ENCODE results near the gene CPN2. TPM values are rescaled to one million over a fixed set of nuclear protein-coding genes. Genes with fewer than 3 reads are reported as not detected.

CPN2 gene
- total and polyA plus RNA-seq, 7 donors, result 0.03 to 0.13 TPM; not detected in 5

DNA sequence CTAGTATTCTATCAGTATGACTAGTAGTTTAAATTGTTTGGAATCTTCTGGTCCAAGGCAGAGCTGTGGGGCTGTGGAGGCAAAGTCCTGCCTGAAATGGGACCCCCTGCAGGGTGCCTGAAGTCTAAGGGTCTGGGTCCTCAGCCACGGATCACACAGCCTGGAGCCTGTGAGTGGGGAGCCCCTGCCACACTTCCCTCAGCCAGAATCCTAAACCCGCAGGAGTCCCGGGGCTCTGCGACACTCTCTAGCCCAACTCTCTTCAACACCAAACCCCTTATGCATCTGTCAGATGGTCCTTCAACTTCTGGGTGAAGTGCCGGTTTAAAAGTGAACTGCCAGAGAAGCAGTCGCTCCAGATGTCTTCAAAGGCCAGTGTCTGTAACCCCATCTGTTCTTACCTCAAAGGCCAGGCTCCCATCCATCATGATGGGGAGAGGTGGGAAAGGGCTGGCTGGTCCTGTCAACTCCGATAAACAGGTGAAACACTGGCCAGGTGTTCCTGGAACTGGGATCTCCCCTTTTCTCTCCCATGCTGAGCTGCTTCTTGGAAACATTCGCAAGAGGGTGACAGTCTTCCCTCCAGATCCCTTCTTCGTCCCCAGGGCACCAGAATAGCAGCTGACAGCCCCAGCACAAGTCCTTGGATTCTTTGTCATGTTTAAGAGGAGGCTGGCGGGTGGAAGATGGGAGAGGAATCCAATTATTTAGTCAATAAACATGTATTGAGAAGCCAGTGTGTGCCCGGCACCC lies 45.6 kb downstream of the CPN2 start:
- H3K4me3 ChIP-seq, result no peak overlapping the region
- 93 to 95% (median 94%) methylated on average over 11 of the region's 11 CpGs for WGBS, 3 donors
- H3K4me1 ChIP-seq, result peaks cover 5% of the 10 kb centered on the region
- TF ChIP-seq, protein P1, sequence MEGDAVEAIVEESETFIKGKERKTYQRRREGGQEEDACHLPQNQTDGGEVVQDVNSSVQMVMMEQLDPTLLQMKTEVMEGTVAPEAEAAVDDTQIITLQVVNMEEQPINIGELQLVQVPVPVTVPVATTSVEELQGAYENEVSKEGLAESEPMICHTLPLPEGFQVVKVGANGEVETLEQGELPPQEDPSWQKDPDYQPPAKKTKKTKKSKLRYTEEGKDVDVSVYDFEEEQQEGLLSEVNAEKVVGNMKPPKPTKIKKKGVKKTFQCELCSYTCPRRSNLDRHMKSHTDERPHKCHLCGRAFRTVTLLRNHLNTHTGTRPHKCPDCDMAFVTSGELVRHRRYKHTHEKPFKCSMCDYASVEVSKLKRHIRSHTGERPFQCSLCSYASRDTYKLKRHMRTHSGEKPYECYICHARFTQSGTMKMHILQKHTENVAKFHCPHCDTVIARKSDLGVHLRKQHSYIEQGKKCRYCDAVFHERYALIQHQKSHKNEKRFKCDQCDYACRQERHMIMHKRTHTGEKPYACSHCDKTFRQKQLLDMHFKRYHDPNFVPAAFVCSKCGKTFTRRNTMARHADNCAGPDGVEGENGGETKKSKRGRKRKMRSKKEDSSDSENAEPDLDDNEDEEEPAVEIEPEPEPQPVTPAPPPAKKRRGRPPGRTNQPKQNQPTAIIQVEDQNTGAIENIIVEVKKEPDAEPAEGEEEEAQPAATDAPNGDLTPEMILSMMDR (IDR thresholded peaks at IDR 0.05), result no peak
- H3K27ac ChIP-seq, result no peak overlapping the region
- no peaks in the 10 kb centered on the region for H3K36me3 ChIP-seq (ENCODE audit: insufficient read depth in 1 of 2, low read depth in 1 of 2)
- no peaks in the 10 kb centered on the region for H3K9me3 ChIP-seq
- peaks cover 0 to 10% (median 0%) of the 10 kb centered on the region in 3 donors for H3K27me3 ChIP-seq (ENCODE audit: insufficient read depth in 3 of 3, low read length in 2 of 3)
- intact Hi-C loops (cut with DNase I), result no loop called here
- DNase-seq (no peak), ATAC-seq (no peak)

DNA sequence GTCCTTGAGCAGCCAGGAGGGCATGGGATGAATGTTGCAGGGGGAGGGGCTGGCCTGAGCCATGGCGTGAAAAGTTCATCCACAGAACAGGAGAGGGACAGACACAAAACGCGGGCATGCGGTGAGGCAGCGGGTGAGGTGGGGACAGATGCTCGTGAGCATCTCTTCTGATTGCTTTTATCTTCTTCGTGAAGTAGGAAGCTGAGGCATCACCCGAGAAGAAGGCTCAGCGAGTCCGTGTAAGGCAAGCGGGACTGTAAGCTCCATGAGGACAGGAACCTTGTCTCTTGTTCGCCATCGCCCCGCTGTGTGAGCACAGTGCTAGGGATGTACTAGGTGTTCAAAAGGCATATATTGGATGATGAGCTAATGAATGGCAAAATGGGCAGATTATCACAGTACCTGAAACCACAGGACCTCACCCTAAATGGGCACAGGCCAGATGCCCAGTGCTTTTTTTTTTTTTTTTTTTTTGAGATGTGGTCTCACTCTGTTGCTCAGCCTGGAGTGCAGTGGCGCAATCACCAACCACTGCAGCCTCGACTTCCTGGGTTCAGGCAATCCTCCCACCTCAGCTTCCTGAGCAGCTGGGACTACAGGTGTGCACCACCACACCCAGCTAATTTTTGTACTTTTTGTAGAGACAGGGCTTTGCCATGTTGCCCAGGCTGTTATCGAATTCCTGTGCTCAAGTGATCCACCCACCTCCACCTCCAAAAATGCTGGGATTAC lies 46.8 kb downstream of the CPN2 start:
- Histone ChIP-seq H3K36me3 (ENCODE audit: insufficient read depth in 1 of 2, low read depth in 1 of 2) (no peaks in the 10 kb centered on the region), H3K9me3 (no peaks in the 10 kb centered on the region), H3K4me1 (peaks cover 11% of the 10 kb centered on the region), H3K27ac (no peak overlapping the region), H3K27me3 (ENCODE audit: insufficient read depth in 3 of 3, low read length in 2 of 3) (peaks cover 0 to 10% (median 0%) of the 10 kb centered on the region in 3 donors), H3K4me3 (no peak overlapping the region)
- ATAC-seq (no peak), DNase-seq (no peak)
- TF ChIP-seq, protein P1 (IDR thresholded peaks at IDR 0.05), result no peak
- intact Hi-C loops (cut with DNase I), result no loop called here
- WGBS, 3 donors, result 95 to 96% (median 96%) methylated on average over 17 of the region's 17 CpGs

DNA sequence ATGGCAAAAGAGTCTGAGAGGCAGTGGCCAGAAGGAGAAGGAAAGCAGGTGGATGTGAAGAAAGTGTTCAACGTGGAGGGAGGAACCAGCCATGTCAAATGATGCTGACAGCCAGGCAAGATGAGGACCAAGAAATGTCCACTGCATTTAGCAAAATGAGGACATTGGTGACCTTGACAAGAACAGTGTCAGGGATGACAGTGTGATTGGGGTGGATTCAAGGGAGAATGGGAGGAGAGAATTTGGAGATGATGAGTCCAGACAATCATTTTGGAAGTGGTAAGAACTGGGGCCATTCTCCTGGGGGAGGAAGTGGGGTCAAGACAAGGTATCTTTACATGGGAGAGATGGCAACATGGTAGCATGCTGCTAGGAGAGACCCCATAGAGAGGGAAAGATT lies 47.4 kb downstream of the CPN2 start:
- no peak for DNase-seq
- 43 to 61% (median 53%) methylated on average over 1 of the region's 1 CpG for WGBS, 3 donors
- H3K27me3 ChIP-seq (ENCODE audit: insufficient read depth in 3 of 3, low read length in 2 of 3), result peaks cover 0 to 10% (median 0%) of the 10 kb centered on the region in 3 donors
- no peaks in the 10 kb centered on the region for H3K9me3 ChIP-seq
- no peak overlapping the region for H3K27ac ChIP-seq
- intact Hi-C loops (cut with DNase I), result no loop called here
- no peak overlapping the region for H3K4me3 ChIP-seq
- H3K36me3 ChIP-seq (ENCODE audit: insufficient read depth in 1 of 2, low read depth in 1 of 2), result no peaks in the 10 kb centered on the region
- peaks cover 11% of the 10 kb centered on the region for H3K4me1 ChIP-seq
- TF ChIP-seq, protein P1 (IDR thresholded peaks at IDR 0.05), result no peak
- ATAC-seq, result no peak

DNA sequence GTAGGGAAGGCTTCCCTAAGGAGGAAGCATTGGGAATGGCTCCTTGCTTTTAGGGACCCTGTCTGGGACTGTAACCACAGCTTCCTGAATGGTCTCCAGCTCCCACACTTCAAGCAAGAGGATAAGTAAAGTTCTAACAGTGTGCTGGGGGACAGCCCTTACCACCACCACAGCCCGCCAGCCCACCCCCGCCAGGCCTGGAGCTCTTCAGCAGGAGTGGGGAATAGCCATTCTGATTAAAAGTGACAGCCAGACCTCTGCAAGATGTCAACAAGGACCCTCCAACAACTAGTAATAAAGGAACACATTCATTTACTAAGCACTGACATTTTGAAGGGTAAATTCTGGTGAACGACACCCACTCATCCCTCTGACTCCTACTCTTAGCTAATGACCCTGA lies 49.4 kb downstream of the CPN2 start:
- ATAC-seq, result no peak
- Histone ChIP-seq H3K4me3 (no peak overlapping the region), H3K9me3 (no peaks in the 10 kb centered on the region), H3K36me3 (ENCODE audit: insufficient read depth in 1 of 2, low read depth in 1 of 2) (no peaks in the 10 kb centered on the region), H3K27me3 (ENCODE audit: insufficient read depth in 3 of 3, low read length in 2 of 3) (peaks cover 0 to 10% (median 0%) of the 10 kb centered on the region in 3 donors), H3K27ac (no peak overlapping the region), H3K4me1 (peaks cover 11% of the 10 kb centered on the region)
- WGBS, 3 donors, result 97 to 98% (median 98%) methylated on average over 3 of the region's 3 CpGs
- no peak for DNase-seq
- TF ChIP-seq, protein P1 (IDR thresholded peaks at IDR 0.05), result no peak
- intact Hi-C loops (cut with DNase I), result no loop called here

Data from psoas muscle (tissue), 8 donors.